GM19351 (cell line): ENCODE measurements around the gene ADAMTS15.

Experiments used
- ATAC-seq: cut with Tn5 transposase; IDR thresholded peaks from one replicate; pipeline ENCODE4 v1.9.1; 2021; ENCODE audit warnings: mild to moderate bottlenecking, moderate library complexity; ENCODE audit not compliant: unreplicated experiment

The ADAMTS15 gene

DNA sequence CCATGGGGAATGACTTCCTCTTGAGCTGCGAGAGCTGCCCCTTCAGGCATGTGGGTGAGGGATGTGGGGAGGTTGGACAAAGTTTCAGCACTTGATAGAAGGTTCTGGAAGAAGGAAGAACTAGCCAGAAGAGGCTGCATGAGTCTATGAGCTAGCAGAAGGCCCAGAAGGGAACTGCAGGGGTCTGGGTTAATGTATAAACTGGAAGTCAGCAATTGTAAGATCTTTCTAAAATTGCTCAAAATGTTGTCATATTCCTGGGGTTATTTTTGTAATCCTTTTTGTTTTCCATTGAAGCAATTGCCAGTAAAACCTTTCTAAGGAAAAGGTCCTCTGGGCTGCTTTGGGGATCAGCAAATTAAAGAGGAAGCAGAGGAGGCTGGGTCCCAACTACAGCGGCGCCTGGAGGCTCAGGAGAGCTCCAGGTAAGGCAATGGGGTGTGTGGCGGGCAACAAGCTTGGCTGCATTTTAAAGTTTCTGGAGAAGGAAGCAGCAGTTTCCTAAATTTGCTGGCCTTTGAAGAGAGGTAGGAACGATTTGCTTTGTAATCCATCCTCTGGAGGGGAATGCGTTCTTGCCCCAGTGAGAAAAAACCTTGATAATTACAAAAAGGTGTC, 29.2 kb downstream of the ADAMTS15 start:
- ATAC-seq, result no peak

DNA sequence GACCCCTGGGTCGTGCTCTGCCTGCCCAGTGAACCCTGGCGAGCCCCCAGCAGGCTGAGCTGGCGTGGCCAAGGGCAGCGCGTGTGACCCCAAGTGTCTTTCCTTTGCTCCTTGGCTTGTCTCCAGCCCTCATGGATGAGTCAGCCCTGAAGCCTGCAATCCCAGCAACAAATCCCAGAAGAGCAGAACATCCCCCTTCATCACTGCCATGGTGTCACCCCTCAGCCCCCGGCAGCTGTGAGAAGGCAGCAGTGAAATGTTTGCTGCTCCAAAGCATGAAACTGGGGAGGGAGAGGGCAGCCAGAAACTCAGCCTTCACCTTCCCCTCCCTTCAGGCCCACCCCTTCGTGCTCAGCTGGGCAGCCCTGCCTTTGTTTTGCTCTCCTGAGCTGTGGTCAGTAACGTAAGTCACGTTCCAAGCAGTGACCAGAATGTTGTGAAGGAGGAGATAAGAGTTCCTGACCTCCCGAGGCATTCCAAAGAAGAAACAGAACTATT, 29.8 kb downstream of the ADAMTS15 start:
- ATAC-seq, result no peak

DNA sequence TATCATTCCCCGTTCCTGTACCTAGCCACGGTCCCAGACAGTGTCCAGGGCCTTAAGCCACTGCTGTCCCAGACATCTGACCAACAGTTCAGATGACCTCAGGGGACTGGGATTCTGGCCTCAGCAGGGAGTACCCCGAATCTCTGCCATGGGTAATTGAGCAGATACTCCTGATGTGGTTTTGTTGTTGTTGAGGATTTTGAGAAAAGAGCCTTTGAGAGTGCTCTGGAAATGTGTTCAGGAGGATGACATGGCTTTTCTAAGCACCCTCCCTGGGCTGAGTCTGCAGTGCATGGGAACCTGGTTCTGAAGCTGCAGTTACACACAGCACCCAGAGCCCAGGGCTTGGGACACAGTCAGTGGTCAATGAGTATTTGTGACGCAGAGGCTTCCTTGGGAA, 30.4 kb downstream of the ADAMTS15 start:
- ATAC-seq, result no peak

DNA sequence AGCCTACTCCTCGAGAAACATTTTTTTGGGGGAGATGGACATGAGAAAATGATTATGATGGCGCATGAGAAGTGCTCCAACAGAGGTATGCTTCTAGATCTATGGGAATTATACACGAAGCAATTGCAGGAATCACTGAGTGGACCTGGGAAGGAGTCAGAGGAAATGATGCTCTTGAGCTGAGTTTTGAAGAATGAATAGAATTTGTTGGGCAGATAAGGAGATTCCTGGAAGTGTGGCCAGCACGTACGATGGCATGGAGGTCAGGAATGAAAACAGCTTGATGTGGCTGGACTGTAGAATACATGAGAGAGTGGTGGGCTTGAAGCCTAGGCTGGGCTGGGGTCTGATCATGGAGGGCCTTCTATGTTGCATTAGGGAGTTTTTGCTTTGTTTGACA, 31.7 kb downstream of the ADAMTS15 start:
- no peak for ATAC-seq

DNA sequence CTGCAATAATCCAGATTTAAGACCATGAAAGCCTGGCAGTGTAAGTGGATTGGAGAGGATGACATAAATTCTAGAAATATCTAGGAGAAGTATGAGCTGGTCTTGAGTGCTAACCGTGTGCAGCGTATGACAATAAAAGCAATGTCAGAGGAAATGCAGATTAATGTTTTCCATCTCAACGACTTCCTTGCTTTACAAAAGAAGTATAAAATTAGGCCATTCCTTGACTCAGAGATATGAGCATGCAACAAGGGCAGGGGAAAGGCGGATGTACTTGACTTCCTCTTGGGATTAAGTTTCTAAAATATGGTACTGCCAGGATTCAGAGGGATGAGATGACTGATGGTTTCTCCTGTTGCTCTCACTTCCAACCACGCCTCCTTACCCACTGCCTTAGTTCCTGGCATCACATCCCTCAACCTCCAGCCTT, 32.3 kb downstream of the ADAMTS15 start:
- ATAC-seq, result no peak

DNA sequence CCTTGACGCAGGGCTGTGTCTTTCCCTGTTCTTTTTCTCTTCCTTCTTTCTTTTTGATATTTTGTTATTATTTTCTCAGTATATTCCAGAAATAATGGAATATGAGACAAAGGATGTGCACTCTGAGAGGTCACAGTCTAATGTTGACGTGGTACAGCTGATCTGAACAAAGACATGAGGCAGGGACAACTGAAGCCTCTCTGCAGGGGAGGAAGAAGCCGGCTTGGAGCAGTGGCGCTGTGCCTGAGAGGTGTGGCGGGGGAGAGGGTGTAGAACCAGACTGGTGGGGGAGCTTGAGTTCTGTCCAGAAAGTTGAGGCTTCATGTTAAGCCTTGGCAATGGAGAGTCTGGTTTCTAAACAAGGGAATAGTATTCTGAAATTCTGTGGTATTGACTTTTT, 34.7 kb downstream of the ADAMTS15 start:
- ATAC-seq, result no peak

DNA sequence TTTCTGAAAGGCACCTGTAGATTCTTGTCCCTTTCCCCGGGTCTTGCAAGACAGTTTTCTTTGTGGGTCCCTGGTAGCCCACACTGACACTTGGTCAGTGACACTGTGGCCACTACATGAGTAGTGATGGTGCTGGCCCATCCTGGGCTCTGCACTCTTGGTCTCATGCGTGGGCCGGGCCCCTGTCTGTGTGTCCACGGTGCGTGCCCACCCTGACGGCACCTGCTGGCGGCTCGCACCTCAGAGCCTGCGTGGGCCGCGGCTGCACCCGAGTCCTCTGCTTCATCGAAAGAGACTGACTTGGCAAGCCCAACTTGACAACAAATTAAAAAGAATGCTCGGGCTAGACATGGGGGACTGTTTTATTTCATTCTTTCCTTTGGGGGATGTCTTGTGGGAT, 37.5 kb downstream of the ADAMTS15 start:
- ATAC-seq, result no peak

DNA sequence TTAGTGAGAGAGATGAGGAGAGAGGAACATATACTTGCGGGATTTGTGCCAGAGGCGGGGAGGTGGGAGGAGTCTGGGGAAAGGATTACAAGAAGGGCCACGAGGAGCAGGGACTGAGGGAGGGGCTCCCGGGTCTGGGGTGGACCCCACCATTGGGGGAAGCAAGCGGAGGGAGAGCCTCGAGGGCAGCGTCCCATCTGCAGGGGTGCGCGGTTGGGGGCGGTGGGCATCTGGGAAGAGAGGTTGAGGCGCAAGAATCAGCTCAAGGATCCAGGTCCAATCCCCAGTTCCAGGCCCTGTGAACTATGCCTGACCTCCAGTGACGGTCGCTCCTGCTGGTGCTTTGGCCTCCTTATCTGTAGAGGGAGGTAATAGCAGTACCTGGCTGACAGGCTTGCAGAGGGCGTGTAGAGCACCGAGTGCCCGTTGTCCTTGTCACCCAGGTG, 38.0 kb downstream of the ADAMTS15 start:
- no peak for ATAC-seq

DNA sequence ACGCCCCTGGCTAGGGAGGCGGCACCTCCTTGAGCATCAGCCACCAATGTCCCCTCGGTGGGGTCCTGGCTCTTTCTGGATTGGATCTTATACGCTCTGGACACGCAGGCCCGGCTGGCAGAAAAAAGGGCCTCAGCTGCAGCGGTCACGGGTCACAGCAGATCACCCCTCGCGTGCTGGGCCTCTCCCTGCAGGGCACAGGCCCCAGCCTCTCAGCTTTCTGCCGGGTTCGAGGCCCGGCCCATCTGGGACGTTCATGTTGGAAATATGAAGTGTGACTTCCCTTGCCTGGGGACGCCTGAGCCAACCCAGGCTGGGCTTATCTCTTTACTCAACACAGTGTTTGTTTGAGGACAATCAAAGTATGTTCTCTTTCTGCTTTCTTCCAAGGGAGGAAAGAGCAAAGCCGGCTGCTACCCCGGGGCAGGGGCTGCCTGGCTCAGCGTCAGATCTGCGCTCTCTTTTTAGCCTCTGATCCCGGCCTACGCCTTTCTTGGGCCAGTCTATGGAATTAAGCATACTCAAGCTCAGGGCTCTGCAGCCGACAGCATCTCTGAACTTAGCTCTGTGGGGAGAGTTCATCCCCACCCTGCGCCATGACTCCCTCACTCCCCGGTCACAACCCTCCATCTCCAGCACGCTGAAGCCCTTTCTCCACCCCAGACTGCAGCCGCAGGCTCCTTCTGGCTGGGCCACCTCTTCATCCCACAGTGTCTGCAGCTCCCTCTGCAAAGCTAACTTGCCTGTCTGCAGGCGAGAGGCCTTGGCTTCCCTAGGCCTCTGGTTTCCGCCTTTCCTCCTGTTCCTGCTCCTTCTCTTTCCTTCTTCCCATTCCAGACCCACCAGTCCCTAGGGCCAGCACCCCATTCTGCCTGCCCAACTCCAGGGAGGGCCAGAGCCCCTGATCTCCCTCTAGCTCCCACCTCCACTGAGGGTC, 38.8 kb downstream of the ADAMTS15 start:
- no peak for ATAC-seq

DNA sequence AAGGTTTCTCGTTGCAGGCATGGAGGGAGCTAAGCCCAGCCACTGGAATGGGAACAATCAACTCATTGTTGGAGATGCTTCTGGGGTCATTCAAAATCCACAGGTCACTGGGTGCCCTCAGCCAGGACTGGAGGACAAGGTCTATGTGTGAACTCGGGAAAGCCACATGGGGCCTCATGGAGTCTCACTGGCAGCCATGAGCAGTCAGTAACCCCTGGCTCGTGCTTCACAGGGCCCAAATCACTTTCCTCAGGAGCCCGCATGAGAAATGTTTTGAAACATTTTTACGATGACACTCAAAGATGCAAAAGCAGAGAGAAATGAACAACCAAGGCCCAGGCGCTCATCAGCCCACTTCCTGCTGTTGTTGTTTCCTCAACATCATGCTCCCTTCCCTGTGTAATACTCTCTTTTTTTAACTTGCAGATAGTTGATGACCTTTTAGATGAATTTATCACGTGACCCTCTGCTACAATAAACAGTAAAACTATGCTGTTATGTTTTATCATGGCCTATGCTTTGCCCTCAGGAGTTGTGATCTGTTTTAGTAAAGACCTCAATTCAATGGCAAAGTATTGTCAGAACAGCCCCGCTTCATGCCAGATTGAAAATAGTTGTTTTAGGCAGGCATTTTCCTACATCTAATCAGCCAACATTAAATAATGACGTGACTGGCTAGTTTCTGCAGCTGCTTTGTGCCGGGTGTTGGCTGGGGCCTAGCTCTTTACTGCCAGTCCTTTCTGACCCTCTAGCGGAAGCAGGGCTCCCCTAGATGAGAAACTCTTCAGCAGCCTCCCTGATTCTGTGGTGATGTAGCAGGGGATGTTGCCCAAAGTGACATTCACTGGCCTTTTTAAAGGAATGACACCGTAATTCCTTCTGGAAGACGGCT, 39.7 kb downstream of the ADAMTS15 start:
- no peak for ATAC-seq

DNA sequence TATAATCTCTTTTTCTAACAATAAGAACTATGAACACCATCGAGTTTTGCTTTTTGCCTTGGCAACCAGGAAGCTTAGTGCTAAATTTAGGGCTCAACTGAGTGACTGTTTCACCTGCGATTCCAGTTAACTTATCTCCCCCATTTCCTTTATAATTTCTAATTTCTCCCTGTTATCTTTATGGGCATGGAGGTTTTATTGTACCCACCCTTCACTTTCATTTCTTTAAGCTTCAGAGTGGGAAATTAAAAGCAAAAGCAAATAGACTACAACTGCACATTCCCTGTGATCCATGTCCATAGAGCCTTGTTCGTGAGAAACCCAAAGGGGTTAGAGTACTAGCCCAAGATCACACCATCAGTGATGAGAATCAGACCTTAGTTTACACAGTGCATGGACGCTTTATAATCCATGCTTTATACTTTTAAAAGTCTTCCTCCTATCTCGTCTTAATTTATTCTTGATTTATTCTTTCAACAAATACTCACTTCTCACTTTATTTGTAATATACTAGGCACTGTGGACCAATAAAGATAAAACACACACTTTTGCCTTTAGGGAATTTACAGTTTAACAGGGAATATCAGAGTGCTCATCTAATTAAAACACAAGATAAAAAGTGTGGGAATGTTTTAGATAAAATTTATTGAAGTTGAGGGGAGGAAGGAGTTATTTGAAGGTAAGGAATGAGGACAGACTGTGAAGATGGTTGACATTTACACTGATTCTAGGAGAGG, 40.6 kb downstream of the ADAMTS15 start:
- ATAC-seq, result no peak

DNA sequence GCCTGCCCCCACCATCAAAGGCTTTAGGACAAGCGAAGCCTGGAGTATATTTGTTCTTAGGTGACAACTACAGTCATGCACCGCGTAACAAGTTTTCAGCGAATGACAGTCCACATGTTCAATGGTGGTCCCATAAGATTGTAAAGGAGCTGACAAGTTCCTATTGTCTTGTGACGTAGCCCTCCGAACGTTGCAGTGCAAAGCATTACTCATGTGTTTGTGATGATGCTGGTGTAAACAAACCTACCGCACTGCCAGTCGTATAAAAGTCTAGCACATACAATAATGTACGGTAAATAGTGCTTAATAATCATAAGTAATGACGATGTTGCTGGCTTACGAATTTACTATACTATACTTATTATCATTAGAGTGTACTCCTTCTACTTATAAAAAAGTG, 41.3 kb downstream of the ADAMTS15 start:
- ATAC-seq, result no peak

DNA sequence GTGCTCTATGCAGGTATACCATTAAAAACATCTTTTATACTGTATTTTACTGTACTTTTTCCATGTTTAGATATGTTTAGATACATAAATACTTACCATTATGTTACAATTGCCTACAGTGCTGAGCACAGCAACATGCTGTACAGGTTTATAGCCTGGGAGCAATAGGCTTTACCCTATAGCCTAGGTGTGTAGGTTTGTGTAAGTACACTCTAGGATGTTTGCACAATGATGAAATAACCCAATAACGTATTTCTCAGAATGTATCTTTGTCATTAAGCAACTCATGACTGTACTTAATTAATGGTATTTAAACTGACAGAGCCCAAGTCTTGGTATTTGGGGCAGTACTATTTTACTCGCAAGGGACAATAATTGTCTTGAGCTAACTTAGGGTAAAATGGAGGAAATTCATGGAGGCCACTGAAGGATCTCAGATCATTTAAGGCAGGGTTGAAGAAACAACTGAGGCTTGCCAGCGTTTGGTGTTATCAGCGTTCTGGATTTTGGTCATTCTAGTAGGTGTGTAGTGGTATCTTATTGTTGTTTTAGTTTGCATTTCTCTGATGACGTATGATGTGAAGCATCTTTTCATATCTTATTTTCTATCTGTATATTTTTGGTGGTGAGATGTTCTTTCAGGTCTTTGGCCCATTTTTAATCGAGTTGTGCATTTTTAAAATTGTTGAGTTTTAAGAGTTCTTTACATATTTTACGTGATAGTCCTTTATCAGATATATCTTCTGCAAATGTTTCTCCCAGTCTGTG, 42.4 kb downstream of the ADAMTS15 start:
- no peak for ATAC-seq

DNA sequence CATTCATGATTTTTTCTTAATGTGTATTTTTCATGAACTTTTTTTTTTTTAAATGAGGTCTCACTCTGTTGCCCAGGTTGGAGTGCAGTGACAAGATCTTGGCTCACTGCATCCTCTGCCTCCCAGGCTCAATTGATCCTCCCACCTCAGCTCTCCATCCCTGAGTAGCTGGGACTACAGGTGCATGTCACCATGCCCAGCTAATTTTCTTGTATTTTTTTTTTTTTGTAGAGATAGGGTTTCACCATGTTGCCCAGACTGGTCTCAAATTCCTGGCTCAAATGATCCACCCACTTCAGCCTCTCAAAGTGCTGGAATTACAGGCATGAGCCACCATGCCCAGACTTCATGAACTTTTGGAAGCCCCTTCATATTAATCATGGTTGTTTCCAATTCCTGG, 49.7 kb downstream of the ADAMTS15 start:
- ATAC-seq, result no peak

DNA sequence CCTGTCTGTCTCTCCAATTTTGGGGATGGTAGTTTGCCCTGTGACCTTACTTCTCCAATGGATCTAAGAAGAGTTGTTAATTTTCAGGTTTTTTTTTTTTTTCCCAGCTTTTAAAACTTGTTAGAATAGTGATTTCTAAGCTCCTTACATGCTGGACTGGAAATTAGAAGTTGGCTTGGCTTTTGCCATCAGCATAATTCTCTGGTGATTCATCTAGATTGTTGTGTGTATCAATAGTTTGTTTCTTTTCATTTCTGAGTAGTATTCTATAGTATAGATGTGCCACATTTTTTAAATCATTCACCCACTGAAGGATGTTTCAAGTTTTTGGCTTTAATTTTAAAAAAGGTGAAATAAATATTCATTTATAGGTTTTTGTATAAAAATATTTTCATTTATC, 51.4 kb downstream of the ADAMTS15 start:
- ATAC-seq, result no peak

DNA sequence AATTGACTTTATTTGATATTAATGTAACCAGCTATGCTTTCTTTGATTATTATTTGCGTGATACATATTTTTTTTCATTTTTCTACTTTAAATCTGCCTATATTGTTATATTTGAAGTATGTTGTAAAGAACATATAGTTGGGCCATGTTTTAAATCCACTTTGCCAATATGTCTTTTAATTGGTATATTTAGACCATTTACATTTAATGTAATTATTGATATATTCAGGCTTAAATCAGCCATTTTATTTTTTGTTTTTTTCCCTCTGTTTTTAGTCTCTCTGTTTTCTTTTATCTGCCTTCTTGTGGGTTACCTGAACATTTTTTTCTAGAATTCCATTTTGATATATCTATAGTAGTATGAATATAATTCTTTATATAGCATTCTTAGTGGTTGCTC, 55.9 kb downstream of the ADAMTS15 start:
- ATAC-seq, result no peak

DNA sequence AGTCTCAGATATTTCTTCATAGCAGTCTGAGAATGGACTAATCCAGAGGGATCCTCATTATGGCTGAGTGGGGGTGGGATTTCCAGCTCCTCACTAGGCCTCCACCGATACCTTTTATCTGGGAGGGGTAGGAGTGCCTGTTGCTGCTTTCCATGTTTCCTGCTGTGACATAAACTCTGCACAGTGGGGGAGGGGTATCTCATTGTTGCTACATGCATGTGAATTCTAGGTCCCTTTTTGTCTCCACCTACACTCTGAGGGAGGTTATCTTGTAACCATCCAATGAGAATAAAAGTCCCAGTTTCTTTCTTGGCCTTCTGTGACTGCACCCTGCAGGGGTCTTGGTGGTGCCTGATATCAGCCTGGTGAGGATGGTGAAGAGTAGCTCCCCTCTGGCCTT, 60.5 kb downstream of the ADAMTS15 start:
- ATAC-seq, result no peak

DNA sequence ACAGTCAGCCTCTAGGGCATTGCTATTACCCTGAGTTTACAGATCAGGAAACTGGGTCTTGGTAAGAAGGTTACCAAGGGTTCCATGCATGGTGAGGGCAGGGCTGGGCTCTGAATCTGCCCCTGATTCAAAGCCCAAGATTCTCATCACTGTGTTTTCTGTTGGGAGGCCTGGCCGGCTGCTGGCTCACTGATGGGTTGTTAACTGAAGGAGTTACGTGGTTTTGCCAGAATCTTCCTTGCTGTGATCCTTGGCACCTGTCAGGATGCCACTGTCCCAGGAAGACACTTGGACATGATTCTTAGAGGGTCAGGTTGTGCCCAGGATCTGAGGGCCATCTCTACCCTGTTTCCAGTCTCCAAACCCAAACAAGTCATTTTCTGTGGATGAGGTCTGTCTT, 61.5 kb downstream of the ADAMTS15 start:
- ATAC-seq, result no peak

DNA sequence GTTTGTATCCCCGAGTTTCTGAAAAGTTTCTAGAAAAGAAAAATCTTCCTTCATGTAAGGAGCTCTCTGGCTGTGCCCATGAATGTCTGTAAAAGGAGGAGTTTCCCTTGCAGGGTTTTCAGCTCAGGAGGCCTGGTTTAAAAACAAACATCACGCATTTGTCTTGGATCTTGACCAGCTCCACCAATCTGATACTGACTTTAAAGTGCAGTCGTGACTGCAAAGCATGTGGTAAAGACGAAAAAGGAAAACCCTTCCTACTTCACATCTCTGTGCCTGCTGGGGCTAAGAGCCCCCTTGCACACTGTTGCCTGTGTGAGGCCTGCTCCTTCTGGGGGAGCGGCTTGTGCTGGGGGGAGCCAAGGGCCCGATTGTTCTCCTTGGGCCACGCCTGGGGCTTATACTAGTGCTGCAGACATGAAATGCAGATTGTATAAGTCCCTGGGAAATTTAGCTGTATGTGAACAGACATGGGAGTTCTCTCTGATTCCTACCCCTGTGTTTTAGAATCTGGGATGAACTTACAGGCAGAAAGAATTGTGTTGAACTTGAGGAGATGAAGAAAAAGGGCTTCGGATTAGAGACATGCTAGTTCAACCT, 62.1 kb downstream of the ADAMTS15 start:
- no peak for ATAC-seq
